ENCODE results near the gene TRABD2B.

GRCh38 chr1:47941609-47942239, 55.5 kb downstream of the TRABD2B start:
- TF ChIP-seq ZNF263 (CRISPR knock-in tag; IDR thresholded peaks at IDR 0.05; ENCODE audit: low read depth) (no peak), ESRRA (CRISPR knock-in tag; IDR thresholded peaks at IDR 0.05; ENCODE audit: borderline replicate concordance) (no peak), CREB1 (CRISPR knock-in tag; IDR thresholded peaks at IDR 0.05) (no peak), SP1 (CRISPR knock-in tag; conservative IDR thresholded peaks at IDR 0.05) (no peak)

Measured in WTC11 (cell line).